HG02610 (cell line): ENCODE results near the gene CMIP.
"Not testable (repeated sequence)": the region's sequence is repeated elsewhere in the genome, so short reads cannot be mapped to it uniquely, and the experiment has no call there.

Experiments
- ATAC-seq: cut with Tn5 transposase; IDR thresholded peaks from one replicate; pipeline ENCODE4 v1.9.1; 2021; ENCODE audit warnings: mild to moderate bottlenecking, moderate library complexity; ENCODE audit not compliant: unreplicated experiment

CMIP gene

GRCh38 chr16:81514041-81514559, 69.5 kb downstream of the CMIP start:
- peak; percentile 72 for ATAC-seq

- no peak for ATAC-seq
Observed at GRCh38 chr16:81514568-81515258, 70.1 kb downstream of the CMIP start.

DNA sequence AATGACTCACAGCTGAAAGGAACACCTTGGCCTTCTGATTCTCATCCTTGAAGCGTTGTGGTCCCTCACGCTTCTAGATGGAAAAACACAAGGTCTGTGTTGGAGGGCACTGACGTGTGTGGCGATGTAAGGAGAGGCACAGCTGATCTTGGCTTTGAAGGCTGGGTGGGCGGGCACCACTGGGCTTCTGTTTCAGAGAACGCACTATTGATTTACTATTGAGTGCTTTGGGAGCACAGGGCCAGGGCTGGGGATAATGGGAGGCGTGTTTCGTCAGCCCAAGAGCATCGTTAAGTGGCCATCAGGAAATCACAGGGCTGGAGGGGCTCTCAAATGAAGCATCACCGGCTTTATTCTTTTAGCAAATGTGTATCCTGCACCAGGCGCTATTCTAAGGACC, 70.7 kb downstream of the CMIP start:
- no peak for ATAC-seq

- ATAC-seq = no peak
Observed at GRCh38 chr16:81515721-81516120, 71.1 kb downstream of the CMIP start.

DNA sequence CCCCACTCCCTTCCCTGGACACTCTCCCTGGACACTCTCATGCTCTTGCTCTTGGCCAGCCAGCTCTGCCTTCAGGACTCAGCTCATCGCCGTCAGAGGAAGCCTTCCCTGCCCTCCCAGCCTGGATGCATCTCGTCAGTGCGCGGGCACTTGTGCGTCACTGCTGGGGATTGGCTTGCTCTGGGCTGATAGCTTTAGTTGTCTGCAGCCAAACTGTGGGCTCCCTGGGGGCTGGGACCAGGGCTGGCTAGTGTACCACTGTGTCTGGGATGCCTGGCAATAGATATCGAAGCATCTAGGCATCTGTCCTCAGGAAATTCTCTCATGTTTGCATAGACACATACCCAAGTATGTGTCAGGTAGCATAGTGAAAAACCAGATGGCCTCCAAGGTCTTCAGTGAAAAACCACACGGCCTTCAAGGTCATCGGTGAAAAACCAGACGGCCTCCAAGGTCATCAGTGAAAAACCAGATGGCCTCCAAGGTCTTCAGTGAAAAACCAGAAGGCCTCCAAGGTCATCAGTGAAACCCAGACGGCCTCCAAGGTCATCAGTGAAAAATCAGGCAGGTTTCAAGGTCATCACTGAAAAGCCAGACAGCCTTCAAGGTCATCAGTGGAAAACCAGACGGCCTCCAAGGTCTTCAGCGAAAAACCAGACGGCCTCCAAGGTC, 72.0 kb downstream of the CMIP start:
- no peak for ATAC-seq

GRCh38 chr16:81517150-81517499, 72.5 kb downstream of the CMIP start:
- no peak for ATAC-seq

DNA sequence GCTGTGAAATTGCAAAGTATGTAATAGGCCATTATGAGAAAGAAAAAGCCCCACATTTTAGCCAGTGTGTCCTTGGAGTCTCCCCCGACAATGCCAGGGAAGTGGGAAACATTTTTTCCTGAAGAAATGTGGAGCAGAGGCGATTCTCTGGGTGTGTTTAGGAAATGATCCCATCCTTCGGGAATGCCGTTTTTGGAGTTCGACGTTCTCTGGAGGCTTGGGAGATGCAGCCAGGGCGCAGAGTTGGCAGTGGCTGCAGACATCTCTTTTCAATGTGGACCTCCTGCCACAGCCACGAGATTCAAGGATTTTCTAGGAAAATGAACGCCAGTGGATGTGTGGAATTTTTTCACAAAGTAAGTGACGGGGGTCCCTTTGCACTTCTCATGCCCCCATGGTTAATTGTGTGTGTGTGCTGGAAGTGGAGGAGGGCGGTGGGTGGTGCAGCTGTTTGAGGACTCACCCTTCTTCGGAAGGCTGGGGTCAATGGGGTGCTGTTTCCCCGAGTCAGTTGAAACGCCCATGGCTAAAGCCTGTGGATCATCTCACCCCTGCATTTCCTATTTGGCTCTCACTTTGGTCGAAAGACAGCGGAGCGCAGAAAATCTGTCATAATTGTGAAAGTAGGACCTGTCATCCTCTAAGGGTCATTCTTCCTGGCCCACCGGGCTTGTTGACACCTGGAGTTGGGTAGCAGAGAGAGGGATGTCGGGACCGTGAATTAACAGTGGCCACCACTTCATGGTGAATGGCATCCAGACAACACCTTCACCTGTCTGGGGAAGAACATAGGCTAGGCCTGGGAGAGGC, 73.2 kb downstream of the CMIP start:
- no peak for ATAC-seq

DNA sequence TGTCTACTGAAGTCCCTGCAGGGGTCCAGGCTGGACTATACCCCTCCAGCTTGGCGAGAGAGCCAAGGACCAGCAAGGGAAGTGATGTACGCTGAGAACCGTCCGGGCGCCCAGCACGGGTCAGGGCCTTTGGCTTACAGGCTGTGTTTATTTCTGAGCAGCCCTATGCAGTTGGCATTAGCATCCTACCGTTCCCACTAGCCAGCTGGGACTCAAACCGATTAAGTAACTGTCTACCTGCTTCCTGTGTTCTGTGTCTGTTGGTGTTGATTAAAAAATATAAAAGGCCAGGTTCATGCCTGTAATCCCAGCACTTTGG, 73.8 kb downstream of the CMIP start:
- ATAC-seq = no peak

GRCh38 chr16:81519301-81520150, 74.9 kb downstream of the CMIP start:
- ATAC-seq = peak; percentile 29

- no peak for ATAC-seq
Observed at GRCh38 chr16:81520151-81520470, 75.5 kb downstream of the CMIP start.

DNA sequence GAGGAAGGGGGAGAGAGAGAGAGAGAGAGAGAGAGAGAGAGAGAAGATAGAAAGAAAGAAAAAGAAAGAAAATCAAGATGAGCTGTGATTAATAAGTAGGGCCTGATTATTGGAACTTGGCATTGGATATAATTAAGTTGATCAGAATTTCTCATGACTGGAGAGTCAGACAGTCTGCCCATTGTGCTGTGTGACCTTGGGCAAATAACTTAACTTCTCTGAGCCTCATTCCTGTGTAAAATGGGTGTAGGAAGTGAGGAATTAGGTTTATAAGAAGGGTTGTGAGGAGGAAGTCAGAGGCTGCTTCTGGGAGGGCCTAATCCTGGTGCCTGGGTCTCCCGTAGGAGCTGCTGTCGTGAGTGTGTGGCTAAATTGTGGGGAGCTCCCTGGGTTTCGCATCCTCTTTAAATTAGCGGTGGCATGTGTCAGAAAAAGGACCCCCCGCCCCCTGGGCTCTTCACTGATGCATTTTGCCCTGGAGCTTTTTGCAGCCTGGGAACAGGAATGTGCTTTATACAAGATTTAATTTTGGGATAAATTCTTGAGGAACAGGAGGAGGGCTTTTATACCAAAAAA, 76.0 kb downstream of the CMIP start:
- no peak for ATAC-seq

DNA sequence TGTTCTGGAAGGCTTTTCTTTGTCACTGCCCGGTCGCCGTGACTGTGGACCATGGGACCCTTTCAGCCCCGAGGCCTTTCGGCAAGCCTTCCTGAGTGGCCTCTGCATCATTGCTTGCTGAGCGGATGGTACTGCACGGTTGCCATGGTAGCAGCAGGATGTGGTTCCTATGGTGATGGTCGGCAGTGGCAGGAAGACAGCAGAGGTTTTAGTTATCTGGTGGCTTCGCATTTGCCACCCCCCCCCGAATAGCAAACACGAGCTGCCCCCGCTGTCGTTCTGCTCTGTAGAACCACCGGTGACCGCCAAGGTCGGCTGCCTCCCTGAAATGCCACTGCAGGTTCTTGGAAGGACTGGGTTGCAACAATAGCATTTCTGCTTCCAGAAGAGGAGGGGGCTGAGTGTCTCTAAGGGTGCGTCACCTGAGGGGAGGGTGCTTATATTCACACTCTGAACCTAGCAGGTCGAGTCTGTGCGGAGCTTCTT, 76.6 kb downstream of the CMIP start:
- ATAC-seq = no peak

- no peak for ATAC-seq
Observed at GRCh38 chr16:81522108-81522701, 77.6 kb downstream of the CMIP start.

GRCh38 chr16:81522851-81523250, 78.2 kb downstream of the CMIP start:
- not testable (repeated sequence) for ATAC-seq

DNA sequence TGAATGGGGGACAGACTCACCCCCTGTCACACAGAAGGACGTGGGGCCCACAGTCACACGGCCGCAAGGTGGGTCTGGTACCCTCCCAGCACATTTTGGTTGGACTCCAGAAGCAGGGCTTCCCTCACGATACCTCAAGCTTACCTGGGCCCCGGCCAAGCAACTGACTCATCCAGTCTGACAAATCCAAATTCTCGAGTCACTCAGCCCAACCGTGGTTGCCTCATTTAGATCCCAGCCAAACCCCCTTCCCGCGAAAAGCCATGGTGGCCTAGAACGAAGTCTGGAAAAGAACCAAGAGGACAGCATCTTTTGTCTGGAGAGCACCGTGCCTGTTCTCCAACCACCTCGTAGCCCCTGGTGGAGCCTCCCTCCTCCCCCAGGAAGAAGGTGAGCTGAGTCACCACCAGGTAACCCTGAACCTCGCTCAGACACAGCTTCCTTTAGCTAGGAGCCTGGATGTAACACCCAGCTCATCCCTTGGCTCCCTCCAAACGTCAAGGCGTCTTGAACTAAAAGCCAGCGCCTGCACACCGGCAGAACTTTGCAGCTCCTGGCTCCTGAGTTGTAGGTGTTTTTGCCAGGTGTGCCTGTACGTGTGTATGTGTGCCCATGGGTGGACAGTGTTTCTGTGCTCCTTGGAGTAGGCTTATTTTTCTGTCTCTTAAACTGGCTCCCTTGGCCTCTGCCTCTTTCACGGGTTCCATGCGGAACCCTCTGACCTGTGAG, 78.9 kb downstream of the CMIP start:
- no peak for ATAC-seq

- no peak for ATAC-seq
Observed at GRCh38 chr16:81524382-81524781, 79.8 kb downstream of the CMIP start.

DNA sequence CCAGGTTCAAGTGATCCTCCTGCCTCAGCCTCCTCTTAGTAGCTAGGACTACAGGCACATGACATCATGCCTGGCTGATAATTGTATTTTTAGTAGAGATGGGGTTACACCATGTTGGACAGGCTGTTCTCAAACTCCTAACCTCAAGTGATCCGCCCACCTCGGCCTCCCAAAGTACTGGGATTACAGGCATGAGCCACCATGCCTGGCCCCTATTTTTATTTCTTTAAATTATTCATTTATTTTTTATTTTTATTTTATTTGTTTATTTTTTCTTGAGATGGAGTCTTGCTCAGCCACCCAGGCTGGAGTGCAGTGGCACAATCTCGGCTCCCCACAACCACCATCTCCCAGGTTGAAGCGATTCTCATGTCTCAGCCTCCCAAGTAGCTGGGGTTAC, 80.3 kb downstream of the CMIP start:
- not testable (repeated sequence) for ATAC-seq

DNA sequence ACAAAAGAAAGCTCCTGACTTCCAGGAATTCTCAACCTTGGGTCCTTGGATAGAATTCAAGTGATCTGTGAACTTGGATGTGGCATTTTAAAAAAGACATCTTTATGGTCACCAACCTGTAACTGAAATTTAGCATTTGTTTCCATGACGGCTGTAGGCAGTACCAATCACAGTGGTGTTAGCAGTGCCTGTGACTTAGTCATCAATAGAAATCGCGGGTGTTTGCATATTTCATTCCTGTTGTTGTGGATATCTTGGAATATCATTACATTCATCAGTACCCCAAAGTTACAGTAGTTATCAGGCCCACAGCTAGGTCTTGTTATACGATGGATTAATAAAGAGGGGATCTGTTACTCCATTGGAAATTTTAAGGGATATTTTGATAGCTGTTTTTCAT, 81.6 kb downstream of the CMIP start:
- ATAC-seq = no peak

DNA sequence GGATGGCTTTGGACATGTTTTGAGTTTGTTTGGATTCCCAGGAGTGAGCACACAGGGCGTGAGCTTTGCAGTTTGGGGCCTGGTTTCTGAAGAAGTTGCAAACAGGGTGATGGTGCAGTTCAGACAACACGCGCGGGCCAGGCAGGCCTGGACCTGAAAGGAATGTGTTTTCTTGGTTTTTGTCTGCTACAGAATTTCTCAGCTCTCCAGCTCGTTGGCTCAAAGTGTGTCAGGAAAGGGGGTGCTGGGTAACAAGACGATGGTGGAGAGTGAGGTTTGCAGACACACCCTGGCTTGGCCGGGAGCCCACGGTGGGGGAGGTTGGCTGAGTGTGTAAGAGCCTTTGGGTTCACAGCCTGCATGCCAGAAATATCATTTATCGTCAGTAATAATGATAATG, 82.3 kb downstream of the CMIP start:
- no peak for ATAC-seq
